CD4-positive, alpha-beta memory T cell (primary cell): ENCODE results near the gene PUSL1. TPM values are rescaled to one million over a fixed set of nuclear protein-coding genes. Genes with fewer than 3 reads are reported as not detected.
A peak's percentile ranks its signal among the peaks of the same experiment; 100 is the strongest.

Experiments used
- CTCF ChIA-PET: fragments of 350-600 bp; sonication (Branson Sonifier 250); formaldehyde crosslinking; loops from one replicate; lab custom pipeline; 2021; ENCODE audit warnings: inconsistent platforms; ENCODE audit not compliant: partially characterized antibody; lab: Charles Lee
- POLR2A ChIA-PET: fragments of 350-600 bp; sonication (Branson Sonifier 250); formaldehyde crosslinking; loops from one replicate; lab custom pipeline; 2021; ENCODE audit not compliant: partially characterized antibody; lab: Charles Lee
- DNase-seq, 5 donors: peaks; one replicate each; pipeline versions ENCODE4 v3.0.0 to v3.0.0-alpha.2; 2020 to 2022; ENCODE audit warnings: mixed read lengths in 1 of 5
- H3K27ac ChIP-seq: one replicate; pipeline ENCODE4 v1.7.0; 2013; ENCODE audit warnings: low read depth, low read length
- H3K27me3 ChIP-seq: 2 replicates; pipeline ENCODE4 v1.7.0; 2013; ENCODE audit warnings: mild to moderate bottlenecking, low read length, moderate library complexity; ENCODE audit not compliant: insufficient read depth
- H3K36me3 ChIP-seq: 2 replicates; pipeline ENCODE4 v1.7.0; 2013; ENCODE audit warnings: mild to moderate bottlenecking, low read length, moderate library complexity; ENCODE audit not compliant: insufficient read depth
- H3K4me1 ChIP-seq: 2 replicates; pipeline ENCODE4 v1.7.0; 2013; ENCODE audit warnings: mild to moderate bottlenecking, low read length, moderate library complexity; ENCODE audit not compliant: insufficient read depth
- H3K4me3 ChIP-seq, 2 donors: one replicate each; pipeline ENCODE4 v1.7.0; 2013; ENCODE audit warnings: low read length in 2 of 2, mild to moderate bottlenecking in 1 of 2
- H3K9me3 ChIP-seq, 2 donors: one replicate each; pipeline ENCODE4 v1.7.0; 2013; ENCODE audit warnings: low read length in 2 of 2, control low read depth in 1 of 2; ENCODE audit not compliant: control insufficient read depth in 1 of 2
- H3K27ac Mint-ChIP-seq, 7 donors: one replicate each; pipeline ENCODE4 v1.8.0; 2020 to 2021; ENCODE audit warnings: mixed read lengths in 7 of 7, mild to moderate bottlenecking in 6 of 7, inconsistent platforms in 3 of 7, moderate library complexity in 3 of 7
- H3K27me3 Mint-ChIP-seq, 2 donors: one replicate each; pipeline ENCODE4 v1.8.0; 2020 to 2021; ENCODE audit warnings: mixed read lengths in 2 of 2
- H3K36me3 Mint-ChIP-seq, 2 donors: one replicate each; pipeline ENCODE4 v1.8.0; 2020 to 2021; ENCODE audit warnings: mixed read lengths in 2 of 2, inconsistent platforms in 1 of 2, mild to moderate bottlenecking in 1 of 2
- H3K4me1 Mint-ChIP-seq, 4 donors: one replicate each; pipeline ENCODE4 v1.8.0; 2020 to 2021; ENCODE audit warnings: mixed read lengths in 4 of 4, mild to moderate bottlenecking in 1 of 4
- H3K4me3 Mint-ChIP-seq, 8 donors: one replicate each; pipeline ENCODE4 v1.8.0; 2020 to 2021; ENCODE audit warnings: mixed read lengths in 8 of 8, mild to moderate bottlenecking in 7 of 8, moderate library complexity in 6 of 8, inconsistent platforms in 3 of 8
- H3K9me3 Mint-ChIP-seq, 8 donors: one replicate each; pipeline ENCODE4 v1.8.0; 2020 to 2021; ENCODE audit warnings: mixed read lengths in 8 of 8, mild to moderate bottlenecking in 5 of 8, inconsistent platforms in 3 of 8, moderate library complexity in 1 of 8
- intact Hi-C: fragments of 100-400 bp; cut with micrococcal nuclease; formaldehyde crosslinking; loops from one replicate; pipeline ENCODE4 v1.15.1; 2023
- polyA plus RNA-seq, 2 donors: library from polyadenylated mRNA; unstranded; fragments of 300-500 nt; fragmentation: Illumina TruSeq; gene quantifications; one replicate each; pipeline ENCODE4 v1.2.3, GENCODE V29; 2021
- total RNA-seq, 2 experiments: library from RNA; stranded (reverse); gene quantifications; one replicate each; pipeline ENCODE4 v1.2.3, GENCODE V29; 2021

Gene PUSL1
- total and polyA plus RNA-seq, 4 experiments from 2014 or later: 15.4 to 27.9 (median 20.4) TPM

DNA sequence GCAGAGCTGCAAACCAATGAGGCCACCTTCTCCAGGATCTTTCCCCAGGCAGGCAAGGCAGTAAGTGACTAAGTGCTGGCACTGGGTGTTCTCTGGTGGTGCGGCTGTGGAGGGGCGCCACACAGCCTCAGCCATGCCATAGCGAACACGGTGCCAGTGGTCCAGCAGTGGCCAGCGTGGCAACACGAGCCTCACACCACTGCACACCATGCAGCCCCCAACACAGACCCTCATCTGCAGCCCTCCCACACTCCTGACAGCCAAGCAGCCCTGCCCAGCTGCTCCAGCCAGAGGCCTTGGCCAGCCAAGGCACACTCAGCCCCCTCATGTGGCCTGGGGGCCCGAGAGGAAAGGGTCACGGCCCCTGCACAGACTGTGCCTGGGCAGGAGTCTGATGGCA is 13.1 kb downstream of the PUSL1 start:
- CTCF ChIA-PET: no interaction called here
- no peak overlapping the region for H3K27ac ChIP-seq
- peaks cover 11 to 51% (median 31%) of the 10 kb centered on the region in 4 donors for H3K4me1 Mint-ChIP-seq
- H3K27me3 Mint-ChIP-seq: no peaks in the 10 kb centered on the region
- peaks cover 33% of the 10 kb centered on the region for H3K4me1 ChIP-seq
- no peak overlapping the region for H3K4me3 ChIP-seq
- peaks cover 3 to 20% of the 10 kb centered on the region in 2 donors for H3K36me3 Mint-ChIP-seq
- H3K36me3 ChIP-seq: peaks cover 16% of the 10 kb centered on the region
- peak overlapping the region in 1 of 7 donors; percentile 22 for H3K27ac Mint-ChIP-seq
- intact Hi-C loops: no loop called here
- no peak for DNase-seq
- no peak overlapping the region for H3K4me3 Mint-ChIP-seq
- H3K9me3 Mint-ChIP-seq: peaks cover 0 to 2% (median 0%) of the 10 kb centered on the region in 8 donors
- no peaks in the 10 kb centered on the region for H3K27me3 ChIP-seq
- POLR2A ChIA-PET: interaction anchor here (0.9 to 1.0 kb wide), 2 partner anchors 15 to 77 kb away, joined by 3 to 4 read pairs; no protein-coding TSS in a partner anchor
- H3K9me3 ChIP-seq: no peaks in the 10 kb centered on the region

DNA sequence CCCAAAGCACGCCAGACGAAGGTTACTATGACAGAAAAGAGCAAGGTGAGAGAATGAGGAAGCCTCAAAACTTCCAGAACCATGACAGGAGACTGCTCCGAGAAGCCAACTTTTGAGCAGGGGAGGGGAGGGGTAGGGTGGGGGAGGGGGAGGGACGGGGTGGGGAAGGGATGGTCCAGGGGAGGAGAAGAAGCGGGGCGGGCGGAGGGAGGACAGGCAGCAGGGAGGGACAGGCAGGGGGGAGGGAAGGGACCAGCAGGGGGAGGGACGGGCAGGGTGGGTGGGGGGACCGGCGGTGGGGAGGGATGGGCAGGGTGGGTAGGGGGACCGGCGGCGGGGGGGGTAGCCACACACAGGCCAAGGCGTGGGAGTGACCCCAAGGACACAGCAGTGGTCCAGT is 14.0 kb downstream of the PUSL1 start:
- intact Hi-C loops: no loop called here
- CTCF ChIA-PET: no interaction called here

DNA sequence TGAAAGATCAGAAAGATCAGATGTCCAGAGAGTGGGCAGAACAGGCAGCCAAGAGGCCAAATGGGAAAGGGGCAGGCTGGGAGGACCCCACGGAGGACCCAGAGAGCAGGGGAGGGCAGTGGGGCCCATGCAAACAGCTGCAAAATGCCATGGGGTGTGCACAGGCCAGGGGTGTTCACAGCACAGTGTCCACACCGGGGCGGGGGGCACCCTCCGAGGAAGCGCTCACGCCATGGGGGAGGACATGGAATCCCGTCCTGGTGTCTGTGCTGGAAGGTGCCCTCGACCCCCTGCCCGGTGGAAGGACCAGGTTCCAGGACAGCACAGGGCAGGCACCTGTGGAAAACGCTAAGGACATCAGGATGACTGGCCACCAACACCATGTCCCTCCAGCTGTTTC is 14.6 kb downstream of the PUSL1 start:
- H3K36me3 ChIP-seq: peaks cover 12% of the 10 kb centered on the region
- H3K4me1 ChIP-seq: peaks cover 41% of the 10 kb centered on the region
- H3K4me3 ChIP-seq: no peak overlapping the region
- intact Hi-C loops: no loop called here
- no peaks in the 10 kb centered on the region for H3K9me3 ChIP-seq
- no peak for DNase-seq
- ChIA-PET POLR2A (interaction anchor here (0.6 to 1.7 kb wide), 2 partner anchors 10 to 286 kb away, joined by 3 to 4 read pairs; no protein-coding TSS in a partner anchor), CTCF (no interaction called here)
- Mint-ChIP-seq H3K27me3 (no peaks in the 10 kb centered on the region), H3K4me1 (peaks cover 9 to 52% (median 35%) of the 10 kb centered on the region in 4 donors), H3K9me3 (peaks cover 0 to 2% (median 0%) of the 10 kb centered on the region in 8 donors), H3K4me3 (peak overlapping the region; percentile 33 to 97 (median 83)), H3K27ac (peak overlapping the region in 4 of 7 donors; percentile 10 to 97 (median 82)), H3K36me3 (peaks cover 0 to 16% of the 10 kb centered on the region in 2 donors)
- no peak overlapping the region for H3K27ac ChIP-seq
- H3K27me3 ChIP-seq: no peaks in the 10 kb centered on the region

More for the DNA sequence above, 14.0 kb downstream of the PUSL1 start:
- peak overlapping the region in 7 of 8 donors; percentile 62 to 79 (median 68) for H3K4me3 Mint-ChIP-seq
- DNase-seq: no peak
- H3K4me1 Mint-ChIP-seq: peaks cover 9 to 52% (median 34%) of the 10 kb centered on the region in 4 donors
- peaks cover under 1 to 18% of the 10 kb centered on the region in 2 donors for H3K36me3 Mint-ChIP-seq
- POLR2A ChIA-PET: interaction anchor here (1.7 kb wide), 1 partner anchor 10 kb away, joined by 4 read pairs; no protein-coding TSS in a partner anchor
- Histone ChIP-seq H3K27ac (no peak overlapping the region), H3K36me3 (peaks cover 14% of the 10 kb centered on the region), H3K4me1 (peaks cover 41% of the 10 kb centered on the region), H3K9me3 (no peaks in the 10 kb centered on the region), H3K4me3 (no peak overlapping the region), H3K27me3 (no peaks in the 10 kb centered on the region)
- H3K27ac Mint-ChIP-seq: peak overlapping the region in 5 of 7 donors; percentile 57 to 82 (median 75)
- H3K9me3 Mint-ChIP-seq: peaks cover 0 to 2% (median 0%) of the 10 kb centered on the region in 8 donors
- H3K27me3 Mint-ChIP-seq: no peaks in the 10 kb centered on the region

DNA sequence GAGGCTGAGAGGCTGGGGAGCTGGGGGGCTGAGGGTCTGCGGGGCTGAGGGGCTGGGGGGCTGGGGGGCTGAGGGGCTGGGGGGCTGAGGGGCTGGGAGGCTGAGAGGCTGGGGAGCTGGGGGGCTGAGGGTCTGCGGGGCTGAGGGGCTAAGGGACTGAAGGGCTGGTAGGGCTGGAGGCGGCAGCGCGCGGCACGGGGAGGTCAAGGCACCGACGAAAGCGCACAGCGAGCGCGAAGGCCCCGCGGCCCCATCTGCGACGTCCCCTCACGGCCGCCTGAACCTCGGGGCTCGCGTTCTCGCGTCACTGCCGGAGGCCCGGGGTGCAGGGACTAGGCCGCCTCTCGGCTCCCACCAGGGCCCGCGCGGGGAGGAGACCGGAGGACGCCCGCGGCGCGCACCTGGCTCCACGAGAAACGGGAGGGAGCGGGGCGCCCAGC is 15.7 kb downstream of the PUSL1 start:
- no peaks in the 10 kb centered on the region for H3K27me3 ChIP-seq
- peaks cover 10% of the 10 kb centered on the region for H3K36me3 ChIP-seq
- ChIA-PET CTCF (no interaction called here), POLR2A (interaction anchor here (1.7 kb wide), 1 partner anchor 11 kb away, joined by 4 read pairs; no protein-coding TSS in a partner anchor)
- intact Hi-C loops: loop anchor here (1.0 to 2.0 kb wide), 3 partner anchors 16 to 208 kb away; partner anchors contain the start of genes AURKAIP1, C1orf159 and PUSL1
- no peaks in the 10 kb centered on the region for H3K27me3 Mint-ChIP-seq
- H3K9me3 Mint-ChIP-seq: peaks cover 0 to 2% (median 0%) of the 10 kb centered on the region in 8 donors
- peaks cover 9 to 53% (median 35%) of the 10 kb centered on the region in 4 donors for H3K4me1 Mint-ChIP-seq
- peaks cover 0 to 15% of the 10 kb centered on the region in 2 donors for H3K36me3 Mint-ChIP-seq
- H3K4me1 ChIP-seq: peaks cover 41% of the 10 kb centered on the region
- peak overlapping the region; percentile 89 for H3K27ac ChIP-seq
- peak overlapping the region in 1 of 7 donors; percentile 77 for H3K27ac Mint-ChIP-seq
- no peak for DNase-seq
- H3K4me3 ChIP-seq: peak overlapping the region in 1 of 2 donors; percentile 77
- no peaks in the 10 kb centered on the region for H3K9me3 ChIP-seq
- H3K4me3 Mint-ChIP-seq: peak overlapping the region in 6 of 8 donors; percentile 8 to 90 (median 65)

DNA sequence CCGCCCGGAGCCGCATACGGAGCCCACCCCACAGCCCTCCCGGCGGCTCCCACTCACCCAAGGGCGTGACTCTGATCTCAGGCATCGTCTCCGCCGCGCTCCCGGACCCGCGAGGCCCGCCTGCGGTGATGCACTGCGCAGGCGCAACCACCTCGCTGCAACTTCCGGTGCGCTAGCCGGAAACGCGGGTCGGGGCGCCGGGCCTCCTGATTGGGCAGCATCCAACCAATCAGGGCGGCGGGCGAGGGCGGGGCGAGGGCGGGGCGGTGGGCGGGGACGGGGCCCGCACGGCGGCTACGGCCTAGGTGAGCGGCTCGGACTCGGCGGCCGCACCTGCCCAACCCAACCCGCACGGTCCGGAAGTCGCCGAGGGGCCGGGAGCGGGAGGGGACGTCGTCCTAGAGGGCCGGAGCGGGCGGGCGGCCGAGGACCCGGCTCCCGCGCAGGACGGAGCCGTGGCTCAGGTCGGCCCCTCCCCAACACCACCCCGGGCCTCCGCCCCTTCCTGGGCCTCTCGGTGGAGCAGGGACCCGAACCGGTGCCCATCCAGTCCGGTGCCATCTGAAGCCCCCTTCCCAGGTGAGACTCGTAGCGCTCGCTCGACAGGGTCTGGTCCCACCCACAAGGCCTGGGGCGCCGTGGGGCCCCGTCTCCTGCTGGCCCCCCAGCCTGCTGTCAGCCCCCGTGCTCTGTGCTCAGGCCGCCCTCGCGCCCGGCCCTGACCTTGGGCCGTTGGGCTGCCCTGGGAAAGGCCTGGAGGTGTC is 16.3 kb downstream of the PUSL1 start, which contains the start of the genes CPTP and INTS11:
CPTP (plus strand) TSS at position 279 of the 764 bp plus-strand sequence. CDS start 2,109 bp downstream, outside the sequence.
INTS11 (minus strand) TSS at position 137 of the 764 bp plus-strand sequence; CDS start at position 85, 52 bp downstream.
- peaks cover 4% of the 10 kb centered on the region for H3K36me3 ChIP-seq
- H3K4me1 ChIP-seq: peaks cover 41% of the 10 kb centered on the region
- ChIA-PET POLR2A (interaction anchor here (0.7 to 1.8 kb wide), 4 partner anchors 15 to 74 kb away, joined by 3 to 14 read pairs (median 6); partner anchors contain the start of genes AURKAIP1, CCNL2 and PUSL1), CTCF (interaction anchor here (1.4 kb wide), 1 partner anchor 48 kb away, joined by 4 read pairs; no protein-coding TSS in a partner anchor)
- intact Hi-C loops: loop anchor here (1.0 to 2.0 kb wide), 3 partner anchors 16 to 208 kb away; partner anchors contain the start of genes AURKAIP1, C1orf159 and PUSL1
- H3K27me3 ChIP-seq: no peaks in the 10 kb centered on the region
- H3K27ac ChIP-seq: peak within 1 kb of the TSS; percentile 89
- Mint-ChIP-seq H3K9me3 (peaks cover 0 to 2% (median 0%) of the 10 kb centered on the region in 8 donors), H3K36me3 (peaks cover 0 to 9% of the 10 kb centered on the region in 2 donors), H3K4me3 (peak within 1 kb of the TSS; percentile 87 to 97 (median 93)), H3K27me3 (no peaks in the 10 kb centered on the region), H3K4me1 (peaks cover 9 to 53% (median 34%) of the 10 kb centered on the region in 4 donors), H3K27ac (peak within 1 kb of the TSS; percentile 77 to 97 (median 91))
- peak; percentile 95 to 96 (median 96) for DNase-seq
- H3K4me3 ChIP-seq: peak within 1 kb of the TSS; percentile 49 to 77
- no peaks in the 10 kb centered on the region for H3K9me3 ChIP-seq

DNA sequence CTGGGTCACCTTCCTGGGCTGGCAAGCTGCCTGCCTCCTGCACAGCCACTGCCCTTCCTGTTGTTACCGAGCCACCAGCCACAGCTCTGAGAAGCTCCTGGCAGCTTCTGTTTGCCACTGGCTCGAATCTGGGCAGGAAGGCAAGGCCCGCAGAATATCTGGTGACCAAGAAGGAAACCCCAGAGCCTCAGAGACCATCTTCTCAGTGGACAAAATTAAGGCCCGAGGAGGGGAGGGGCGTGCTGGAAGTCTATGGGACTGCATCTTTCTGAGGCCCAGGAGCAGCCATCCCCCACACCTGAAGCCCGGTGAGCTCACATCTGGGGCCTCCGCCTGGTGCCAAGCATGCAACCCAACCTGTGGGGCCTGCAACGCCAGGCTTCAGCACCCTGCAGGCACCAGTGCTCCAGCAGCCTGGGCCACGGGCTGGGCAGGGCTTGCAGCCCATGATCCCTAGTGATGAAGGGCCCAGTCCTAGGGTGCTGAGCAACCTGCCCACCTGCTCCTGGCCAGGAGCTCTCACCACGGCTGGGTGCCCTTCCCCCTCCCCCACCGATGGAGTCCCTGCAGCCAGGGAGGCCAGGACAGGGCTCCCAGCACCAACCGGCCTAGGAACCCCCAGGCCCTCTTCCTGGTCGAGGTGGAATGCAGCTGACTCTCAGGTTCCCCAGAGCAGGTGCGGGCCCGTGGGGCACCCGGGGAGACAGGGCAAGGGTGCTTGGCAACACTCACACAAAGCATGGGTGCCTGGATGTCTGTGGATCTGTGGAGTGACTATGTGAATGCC is 17.1 kb downstream of the PUSL1 start:
- peak overlapping the region; percentile 49 to 77 for H3K4me3 ChIP-seq
- H3K27ac ChIP-seq: peak overlapping the region; percentile 89
- peaks cover 0 to 2% (median 0%) of the 10 kb centered on the region in 8 donors for H3K9me3 Mint-ChIP-seq
- H3K9me3 ChIP-seq: no peaks in the 10 kb centered on the region
- no peaks in the 10 kb centered on the region for H3K27me3 ChIP-seq
- intact Hi-C loops: loop anchor here (1.0 to 2.0 kb wide), 2 partner anchors 18 to 49 kb away; partner anchors contain the start of gene AURKAIP1
- no peaks in the 10 kb centered on the region for H3K27me3 Mint-ChIP-seq
- peak overlapping the region; percentile 75 to 87 (median 78) for H3K4me3 Mint-ChIP-seq
- H3K4me1 ChIP-seq: peaks cover 41% of the 10 kb centered on the region
- H3K27ac Mint-ChIP-seq: peak overlapping the region; percentile 76 to 88 (median 82)
- H3K36me3 ChIP-seq: peaks cover 4% of the 10 kb centered on the region
- ChIA-PET CTCF (interaction anchor here (1.4 kb wide), 1 partner anchor 47 kb away, joined by 4 read pairs; no protein-coding TSS in a partner anchor), POLR2A (interaction anchor here (0.7 to 1.8 kb wide), 4 partner anchors 16 to 73 kb away, joined by 3 to 14 read pairs (median 6); partner anchors contain the start of genes AURKAIP1, CCNL2 and PUSL1)
- H3K36me3 Mint-ChIP-seq: peaks cover 0 to 4% of the 10 kb centered on the region in 2 donors
- peak in 1 of 5 donors; percentile 37 for DNase-seq
- H3K4me1 Mint-ChIP-seq: peaks cover 12 to 49% (median 32%) of the 10 kb centered on the region in 4 donors
